Measurements from ENCODE around the gene SPAG9. TPM values are rescaled to one million over a fixed set of nuclear protein-coding genes. Genes with fewer than 3 reads are reported as not detected.

SPAG9 gene
- total and polyA plus RNA-seq, 12 donors: 20.7 to 65.8 (median 51.6) TPM

DNA sequence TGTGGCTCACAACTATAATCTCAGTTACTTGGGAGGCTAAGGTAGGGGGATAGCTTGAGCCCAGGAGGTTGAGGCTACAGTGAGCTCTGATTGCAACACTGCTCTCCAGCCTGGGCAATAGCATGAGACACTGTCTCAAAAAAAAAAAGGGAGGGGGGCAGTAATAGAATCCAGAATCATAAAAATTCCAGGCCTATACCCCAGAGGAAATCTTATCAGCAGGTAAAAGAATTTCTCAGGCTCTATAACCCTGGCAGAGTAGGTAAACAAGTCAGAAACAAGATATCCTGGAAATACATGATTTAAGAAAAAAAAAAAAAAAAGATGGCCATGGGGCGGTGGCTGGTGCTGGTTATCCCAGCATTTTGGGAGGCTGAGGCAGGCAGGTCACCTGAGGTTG lies 12.9 kb downstream of the SPAG9 start:
- H3K9me3 ChIP-seq: no peaks in the 10 kb centered on the region
- 91 to 100% methylated on average over 1 of the region's 1 CpG for WGBS, 2 donors
- H3K27me3 ChIP-seq: no peaks in the 10 kb centered on the region
- intact Hi-C loops (cut with DNase I): no loop called here
- DNase-seq (no peak), ATAC-seq (no peak)
- peaks cover 0 to 12% (median 0%) of the 10 kb centered on the region in 9 donors for H3K36me3 ChIP-seq
- H3K4me3 ChIP-seq: no peak overlapping the region
- H3K27ac ChIP-seq: no peak overlapping the region
- peaks cover 3 to 48% (median 18%) of the 10 kb centered on the region in 9 donors for H3K4me1 ChIP-seq
- TF ChIP-seq, protein P1, sequence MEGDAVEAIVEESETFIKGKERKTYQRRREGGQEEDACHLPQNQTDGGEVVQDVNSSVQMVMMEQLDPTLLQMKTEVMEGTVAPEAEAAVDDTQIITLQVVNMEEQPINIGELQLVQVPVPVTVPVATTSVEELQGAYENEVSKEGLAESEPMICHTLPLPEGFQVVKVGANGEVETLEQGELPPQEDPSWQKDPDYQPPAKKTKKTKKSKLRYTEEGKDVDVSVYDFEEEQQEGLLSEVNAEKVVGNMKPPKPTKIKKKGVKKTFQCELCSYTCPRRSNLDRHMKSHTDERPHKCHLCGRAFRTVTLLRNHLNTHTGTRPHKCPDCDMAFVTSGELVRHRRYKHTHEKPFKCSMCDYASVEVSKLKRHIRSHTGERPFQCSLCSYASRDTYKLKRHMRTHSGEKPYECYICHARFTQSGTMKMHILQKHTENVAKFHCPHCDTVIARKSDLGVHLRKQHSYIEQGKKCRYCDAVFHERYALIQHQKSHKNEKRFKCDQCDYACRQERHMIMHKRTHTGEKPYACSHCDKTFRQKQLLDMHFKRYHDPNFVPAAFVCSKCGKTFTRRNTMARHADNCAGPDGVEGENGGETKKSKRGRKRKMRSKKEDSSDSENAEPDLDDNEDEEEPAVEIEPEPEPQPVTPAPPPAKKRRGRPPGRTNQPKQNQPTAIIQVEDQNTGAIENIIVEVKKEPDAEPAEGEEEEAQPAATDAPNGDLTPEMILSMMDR (IDR thresholded peaks at IDR 0.05): no peak

DNA sequence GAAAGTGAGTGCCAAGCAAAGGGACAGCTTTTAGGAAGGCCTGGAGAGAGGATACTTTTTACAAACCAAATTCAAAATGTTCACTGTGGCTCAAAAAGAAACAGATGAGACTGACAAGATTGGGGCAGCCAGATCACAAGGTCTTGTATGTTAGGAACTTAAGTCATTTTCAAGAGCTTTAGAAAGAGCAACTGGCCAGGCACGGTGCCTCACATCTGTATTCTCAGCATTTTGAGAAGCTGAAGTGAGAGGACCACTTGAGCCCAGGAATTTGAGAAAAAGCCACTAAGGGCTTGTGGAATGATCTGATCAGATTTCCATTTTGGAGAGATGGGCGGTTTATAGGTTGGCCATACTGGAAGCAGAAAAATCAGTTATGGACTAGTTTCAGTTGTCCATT lies 17.2 kb downstream of the SPAG9 start:
- no peak for DNase-seq
- Histone ChIP-seq H3K27ac (peak overlapping the region in 1 of 10 donors; percentile 6), H3K27me3 (no peaks in the 10 kb centered on the region), H3K36me3 (peaks cover 0 to 6% (median 0%) of the 10 kb centered on the region in 9 donors), H3K9me3 (no peaks in the 10 kb centered on the region), H3K4me3 (no peak overlapping the region), H3K4me1 (peaks cover 0 to 42% (median 18%) of the 10 kb centered on the region in 9 donors)
- intact Hi-C loops (cut with DNase I): no loop called here
- WGBS, 2 donors: 80% methylated on average over 2 of the region's 2 CpGs
- TF ChIP-seq, protein P1 (IDR thresholded peaks at IDR 0.05): no peak
- ATAC-seq: no peak

DNA sequence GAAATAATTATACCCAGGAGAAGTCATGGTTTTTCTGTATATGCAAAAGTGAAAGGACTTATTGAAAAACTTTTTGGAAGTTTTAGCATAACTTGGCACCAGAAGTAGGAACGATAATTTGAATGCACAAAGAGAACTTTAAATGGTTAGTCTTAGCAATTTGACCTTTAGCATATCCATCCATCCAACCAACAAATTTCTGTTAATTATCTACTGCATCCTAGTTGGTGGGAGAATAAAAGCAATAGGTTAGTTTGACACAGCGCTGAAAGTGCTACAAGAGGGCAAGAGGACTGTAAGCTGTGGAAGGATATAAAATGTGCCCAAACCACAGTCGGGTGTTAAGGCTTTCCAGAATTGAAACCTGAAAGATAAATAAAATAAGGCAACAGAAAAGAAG lies 17.6 kb downstream of the SPAG9 start:
- no peaks in the 10 kb centered on the region for H3K27me3 ChIP-seq
- H3K27ac ChIP-seq: peak overlapping the region in 1 of 10 donors; percentile 6
- 66 to 74% methylated on average over 3 of the region's 3 CpGs for WGBS, 2 donors
- H3K36me3 ChIP-seq: peaks cover 0 to 6% (median 0%) of the 10 kb centered on the region in 9 donors
- H3K4me3 ChIP-seq: no peak overlapping the region
- no peaks in the 10 kb centered on the region for H3K9me3 ChIP-seq
- peaks cover 0 to 44% (median 18%) of the 10 kb centered on the region in 9 donors for H3K4me1 ChIP-seq
- intact Hi-C loops (cut with DNase I): no loop called here
- DNase-seq (no peak), ATAC-seq (no peak)
- TF ChIP-seq, protein P1 (IDR thresholded peaks at IDR 0.05): no peak

DNA sequence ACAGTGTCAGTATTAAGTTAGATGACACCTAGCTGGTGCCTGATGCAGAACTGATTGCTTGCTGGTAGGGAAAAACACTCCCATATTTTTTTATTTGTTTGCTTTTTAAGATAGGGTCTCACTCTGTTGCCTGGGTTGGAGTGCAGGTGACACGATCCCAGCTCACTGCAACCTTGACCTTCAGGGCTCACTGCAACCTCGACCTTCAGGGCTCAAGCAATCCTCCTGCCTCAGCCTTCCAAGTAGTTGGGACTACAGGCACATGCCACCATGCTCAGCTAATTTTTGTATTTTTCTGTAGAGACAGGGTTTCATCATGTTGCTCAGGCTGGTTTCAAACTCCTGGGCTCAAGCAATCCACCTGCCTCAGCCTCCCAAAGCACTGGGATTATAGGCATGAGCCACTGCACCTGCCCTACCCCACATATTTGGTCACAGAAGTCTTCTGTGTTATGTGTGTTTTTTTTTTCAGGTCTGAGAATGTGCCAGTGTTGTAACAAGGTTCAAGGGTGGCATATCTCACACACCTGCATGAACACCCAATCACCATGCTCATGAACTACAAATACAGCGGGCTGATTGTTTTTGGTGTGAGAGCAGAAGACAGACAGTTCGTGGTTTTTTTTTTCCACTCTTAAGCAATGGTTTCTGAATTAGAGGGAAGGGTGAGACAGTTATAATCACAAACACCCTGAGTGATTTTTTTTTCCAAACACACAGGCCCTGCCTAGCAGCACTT lies 22.8 kb downstream of the SPAG9 start:
- intact Hi-C loops (cut with DNase I): no loop called here
- peaks cover 0 to 53% (median 31%) of the 10 kb centered on the region in 9 donors for H3K4me1 ChIP-seq
- WGBS, 2 donors: 84 to 86% methylated on average over 4 of the region's 4 CpGs
- H3K27me3 ChIP-seq: no peaks in the 10 kb centered on the region
- no peak overlapping the region for H3K27ac ChIP-seq
- no peaks in the 10 kb centered on the region for H3K9me3 ChIP-seq
- TF ChIP-seq, protein P1 (IDR thresholded peaks at IDR 0.05): no peak
- ATAC-seq (no peak), DNase-seq (no peak)
- H3K4me3 ChIP-seq: no peak overlapping the region
- H3K36me3 ChIP-seq: peaks cover 0 to 12% (median 0%) of the 10 kb centered on the region in 9 donors
